GM18870 (cell line): ENCODE results near the gene C1orf122.
A peak's percentile ranks its signal among the peaks of the same experiment; 100 is the strongest.

Experiments
- ATAC-seq: cut with Tn5 transposase; IDR thresholded peaks from one replicate; pipeline ENCODE4 v1.9.1; 2021; ENCODE audit warnings: moderate library complexity; ENCODE audit not compliant: unreplicated experiment

Gene C1orf122

DNA sequence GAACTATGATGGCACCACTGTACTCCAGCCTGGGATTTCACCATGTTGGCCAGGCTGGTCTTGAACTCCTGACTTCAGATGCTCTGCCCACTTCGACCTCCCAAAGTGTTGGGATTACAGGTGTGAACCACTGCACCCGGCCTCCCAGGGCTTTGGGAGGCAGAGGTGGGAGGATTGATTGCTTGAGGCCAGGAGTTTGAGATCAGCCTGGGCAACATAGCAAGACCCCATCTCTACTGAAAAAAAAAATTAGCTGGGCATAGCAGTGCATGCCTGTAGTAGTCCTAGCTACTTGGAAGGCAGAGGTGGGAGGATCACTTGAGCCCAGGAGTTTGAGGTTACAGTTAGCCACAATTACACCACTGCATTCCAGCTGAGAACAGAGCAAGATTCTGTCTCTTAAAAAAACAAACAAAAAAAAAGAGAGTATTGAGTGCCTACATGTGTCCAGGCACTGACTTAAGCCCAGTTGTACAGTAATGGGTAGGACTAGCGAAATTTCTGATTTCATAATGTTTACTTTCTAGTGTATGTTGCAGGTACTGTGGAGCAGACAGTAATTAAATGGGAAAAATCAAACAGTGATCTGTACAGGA, 9.7 kb upstream of the C1orf122 start:
- ATAC-seq, result no peak

DNA sequence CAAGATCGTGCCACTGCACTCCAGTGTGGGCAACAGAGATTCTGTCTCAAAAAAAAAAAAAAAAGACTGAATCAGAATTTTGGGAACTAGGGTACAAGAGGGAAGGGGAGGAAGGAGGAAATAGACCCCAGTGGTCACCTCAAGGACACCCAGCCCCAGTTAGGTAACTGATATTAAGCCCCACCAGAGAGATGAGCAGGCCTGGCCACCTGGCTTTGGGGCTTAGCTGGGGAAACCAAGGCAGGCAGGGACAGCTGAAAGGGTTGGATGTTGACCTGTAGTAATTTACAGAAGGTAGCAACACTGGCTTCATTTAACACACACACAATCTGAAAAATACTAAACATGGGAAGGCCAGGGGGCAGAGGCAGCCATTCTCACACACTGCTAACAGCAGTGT, 5.2 kb upstream of the C1orf122 start:
- ATAC-seq, result no peak

DNA sequence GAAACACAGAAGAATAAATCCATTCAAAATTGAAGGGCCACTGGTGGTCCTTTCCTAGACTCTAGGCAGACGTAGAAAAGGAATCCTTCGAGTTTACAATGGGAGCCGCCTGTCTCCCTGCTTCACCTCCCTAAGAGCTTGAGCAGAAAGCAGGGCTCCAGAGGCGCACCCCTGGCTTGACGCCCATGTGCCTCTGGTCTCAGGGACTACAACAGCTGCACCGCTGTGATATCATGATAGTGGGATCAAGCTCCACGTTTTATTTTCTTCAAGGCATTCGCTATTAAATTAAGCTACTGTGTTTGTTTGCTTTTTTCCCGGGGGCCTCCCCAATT, 403 bp upstream of the C1orf122 start:
- no peak for ATAC-seq

DNA sequence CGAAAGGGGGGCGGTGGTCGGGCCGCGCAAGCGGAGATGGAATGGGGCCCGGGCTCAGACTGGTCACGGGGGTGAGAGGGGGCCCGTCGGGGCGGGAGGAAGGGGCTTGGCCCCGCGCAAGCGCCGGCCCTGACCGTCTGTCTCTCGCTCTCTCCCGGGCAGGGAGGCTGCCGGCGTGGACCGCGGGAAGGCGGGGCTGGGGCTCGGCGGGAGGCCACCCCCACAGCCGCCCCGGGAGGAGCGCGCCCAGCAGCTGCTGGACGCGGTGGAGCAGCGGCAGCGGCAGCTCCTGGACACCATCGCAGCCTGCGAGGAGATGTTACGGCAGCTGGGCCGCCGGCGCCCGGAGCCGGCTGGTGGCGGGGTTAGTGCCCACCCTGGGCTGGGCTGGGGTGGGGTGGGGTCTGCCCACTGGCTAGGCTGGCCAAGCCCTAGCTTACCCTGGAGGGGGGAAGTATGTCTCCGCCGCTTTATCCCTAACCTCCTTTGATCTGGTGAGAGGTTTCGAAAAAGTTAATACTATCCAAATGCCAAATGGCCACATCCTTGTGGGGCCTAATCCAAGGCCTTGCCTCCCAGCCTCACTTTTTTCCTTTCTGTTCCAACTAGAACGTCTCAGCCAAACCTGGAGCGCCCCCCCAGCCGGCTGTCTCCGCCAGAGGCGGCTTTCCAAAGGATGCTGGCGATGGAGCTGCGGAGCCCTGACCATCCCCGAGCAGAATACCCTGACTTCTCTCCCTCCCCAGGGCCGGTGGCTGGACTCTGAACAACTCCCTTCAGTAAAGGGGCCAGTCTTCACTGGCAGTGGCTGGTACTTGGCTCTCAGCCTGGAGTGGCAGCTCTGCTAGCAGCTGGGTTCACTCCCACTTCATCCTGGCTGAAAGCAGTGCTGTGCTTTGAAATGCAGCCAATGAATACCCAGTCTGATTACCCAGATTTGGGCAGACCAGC, 1.1 kb downstream of the C1orf122 start:
- ATAC-seq, result peak; percentile 15

DNA sequence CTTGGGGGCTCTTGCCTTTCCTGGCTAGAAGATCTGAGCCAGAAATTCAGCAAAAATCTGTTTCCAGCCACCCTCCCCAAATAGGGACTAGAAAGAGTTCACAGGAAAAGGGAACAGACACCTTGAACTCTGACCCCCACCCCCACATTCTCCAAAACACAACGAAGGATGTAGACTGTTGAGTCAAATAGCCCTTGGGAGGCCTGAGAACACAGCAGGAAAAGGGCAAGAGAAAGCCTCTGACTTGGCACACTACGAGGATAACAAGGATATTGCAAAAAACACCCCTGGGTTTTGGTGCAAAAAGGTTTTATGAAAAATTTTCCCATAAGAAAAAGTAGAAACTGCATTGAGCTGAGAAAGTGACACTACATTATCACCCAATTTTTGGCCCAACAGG, 2.4 kb downstream of the C1orf122 start:
- ATAC-seq, result no peak

DNA sequence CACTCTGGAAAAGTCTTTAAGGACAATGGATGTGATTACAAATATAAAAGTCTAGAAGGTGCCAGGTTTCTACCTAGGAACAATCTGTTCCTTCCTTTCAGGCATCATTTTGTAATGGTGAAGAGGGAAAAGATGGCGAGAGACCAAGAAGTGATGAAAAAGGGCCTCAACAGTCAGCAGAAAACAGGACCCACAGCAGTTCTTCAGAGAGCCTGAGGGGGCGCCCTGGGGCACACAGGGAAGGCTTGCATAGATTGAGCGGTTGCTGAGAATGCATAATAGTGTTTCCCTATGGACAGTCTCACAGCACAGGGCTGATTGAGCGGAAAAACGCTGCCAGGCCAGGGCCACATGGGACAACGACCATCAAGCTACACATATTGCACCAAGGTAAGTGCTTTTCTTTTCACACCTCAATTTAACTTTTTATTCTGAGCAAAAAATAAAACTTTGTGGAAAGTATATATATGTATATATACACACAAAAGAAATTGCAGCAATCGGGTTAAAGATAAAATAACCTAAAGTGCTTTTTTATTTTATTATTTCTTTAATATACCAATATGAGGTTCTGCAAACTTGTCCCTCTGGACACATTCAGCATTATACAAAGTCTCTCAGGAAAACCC, 3.6 kb downstream of the C1orf122 start:
- ATAC-seq, result no peak

DNA sequence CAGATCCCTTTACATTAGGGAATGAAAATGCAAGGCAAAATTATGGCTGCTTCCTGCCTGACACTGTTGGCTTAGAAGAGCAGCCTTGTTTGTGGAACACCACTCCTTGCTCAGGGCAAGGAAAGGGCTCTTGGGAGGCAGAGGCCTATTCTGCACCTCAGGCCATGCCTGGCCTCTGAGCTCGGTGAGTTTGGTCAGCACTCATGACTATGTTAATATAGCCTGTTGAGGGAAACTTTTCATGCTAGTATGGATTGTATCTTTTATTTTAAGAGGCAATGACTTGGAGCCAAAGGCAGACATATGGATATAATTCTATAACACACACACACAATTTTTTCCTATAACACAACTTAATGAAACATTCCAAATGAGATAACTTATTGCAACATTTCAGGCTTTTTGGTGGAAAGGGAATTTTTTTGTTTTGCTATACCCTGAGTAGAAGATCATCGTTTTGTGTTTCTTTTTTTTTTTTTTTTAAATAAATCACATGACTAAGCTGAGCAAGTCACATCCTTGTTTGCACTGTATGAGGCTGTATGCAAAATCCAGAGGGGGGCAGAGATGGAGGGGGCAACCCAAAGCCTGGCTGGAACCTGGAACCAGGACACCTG, 6.0 kb downstream of the C1orf122 start:
- ATAC-seq, result no peak

DNA sequence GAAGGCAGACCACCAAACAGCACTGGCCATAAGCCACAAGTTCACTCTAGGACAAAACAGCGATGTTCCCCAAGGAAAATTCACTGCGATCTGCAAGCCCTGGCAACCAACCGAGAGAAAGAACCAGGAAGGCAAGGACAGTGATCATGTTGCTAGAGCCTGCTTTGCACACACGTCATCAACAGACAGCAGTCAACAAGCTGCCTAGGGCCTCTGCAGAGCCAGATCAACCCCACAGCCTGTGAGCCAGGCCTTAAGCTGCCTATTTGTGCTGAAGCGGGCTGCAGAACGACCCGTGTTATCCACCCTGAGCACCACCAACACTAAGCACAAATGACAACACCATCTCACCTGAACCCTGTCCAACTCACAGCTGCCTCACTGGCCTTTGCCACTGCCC, 6.7 kb downstream of the C1orf122 start:
- ATAC-seq, result no peak

DNA sequence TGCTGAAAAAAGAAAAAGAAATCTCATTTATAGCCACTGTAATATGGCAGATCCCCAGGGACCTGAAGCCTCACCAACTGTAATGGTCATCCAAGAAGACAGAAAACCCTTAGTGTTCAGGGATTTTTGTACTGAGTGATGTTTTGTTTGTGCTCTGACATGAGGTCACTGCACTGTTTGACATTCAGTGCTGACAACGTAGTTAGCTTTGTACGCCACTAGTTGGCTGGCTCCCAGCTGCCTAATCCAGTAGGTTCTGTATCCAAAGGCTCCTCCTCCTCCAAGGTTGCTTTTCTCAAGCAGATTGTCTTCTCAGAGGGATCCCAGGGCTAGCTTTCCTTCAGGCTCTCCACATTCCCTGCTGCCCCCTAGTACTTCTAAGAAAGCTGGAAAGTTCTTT, 9.9 kb downstream of the C1orf122 start:
- ATAC-seq, result no peak

DNA sequence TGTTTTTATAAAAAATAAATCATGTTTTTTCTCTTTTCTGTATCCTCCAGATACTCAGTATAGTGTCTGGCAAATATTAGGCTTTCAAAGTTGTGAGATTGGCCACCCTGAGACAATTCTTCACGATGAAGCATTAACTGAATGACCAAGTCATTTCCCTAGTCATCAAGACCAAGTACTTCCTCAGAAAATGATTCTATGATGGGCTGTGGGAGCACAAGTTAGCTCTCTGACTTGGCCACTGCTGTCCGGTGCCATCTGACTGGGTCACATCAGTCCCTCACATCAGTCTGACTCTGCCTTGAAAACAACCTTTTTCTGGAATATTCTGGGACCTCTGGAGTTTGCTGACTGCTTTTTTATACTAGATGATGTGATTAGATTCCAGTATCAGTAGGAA, 13.9 kb downstream of the C1orf122 start:
- no peak for ATAC-seq

DNA sequence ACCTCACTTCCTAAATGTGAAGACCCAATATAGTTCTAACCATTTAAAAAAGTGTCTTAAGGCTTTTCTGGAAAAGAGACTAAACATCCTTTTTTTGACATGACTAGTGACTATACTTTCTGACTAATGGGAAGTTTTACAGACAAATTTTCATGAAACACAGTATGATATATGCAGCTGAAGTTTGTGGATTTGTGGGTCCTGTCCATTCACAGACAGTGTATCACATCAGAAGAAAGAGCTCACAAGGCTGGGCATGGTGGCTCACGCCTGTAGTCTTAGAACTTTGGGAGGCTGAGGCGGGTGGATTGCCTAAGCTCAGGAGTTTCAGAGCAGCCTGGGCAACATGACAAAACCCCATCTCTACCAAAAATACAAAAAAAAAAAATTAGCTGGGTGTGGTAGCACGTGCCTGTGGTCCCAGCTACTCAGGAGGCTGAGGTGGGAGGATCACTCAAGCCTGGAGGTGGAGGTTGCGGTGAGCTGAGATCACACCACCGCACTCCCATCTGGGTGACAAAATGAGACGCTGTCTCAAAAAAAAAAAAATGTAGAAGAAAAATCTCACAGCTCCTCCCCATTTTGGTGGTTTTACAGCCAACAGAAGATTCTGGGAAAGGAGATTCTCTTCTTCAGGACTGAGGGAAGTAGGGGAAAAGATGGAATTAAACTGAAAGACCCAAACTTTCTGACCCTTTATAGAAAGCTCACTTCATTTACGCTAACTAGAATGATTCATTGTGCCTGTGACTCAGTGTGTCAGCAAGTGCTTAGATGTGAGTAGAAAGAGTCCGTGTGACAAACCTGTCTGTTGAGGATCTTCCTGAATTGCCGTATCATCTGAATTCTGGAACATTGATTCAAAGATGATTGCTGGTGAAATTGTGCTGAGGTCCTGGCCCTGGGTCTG, 15.6 kb downstream of the C1orf122 start:
- no peak for ATAC-seq

DNA sequence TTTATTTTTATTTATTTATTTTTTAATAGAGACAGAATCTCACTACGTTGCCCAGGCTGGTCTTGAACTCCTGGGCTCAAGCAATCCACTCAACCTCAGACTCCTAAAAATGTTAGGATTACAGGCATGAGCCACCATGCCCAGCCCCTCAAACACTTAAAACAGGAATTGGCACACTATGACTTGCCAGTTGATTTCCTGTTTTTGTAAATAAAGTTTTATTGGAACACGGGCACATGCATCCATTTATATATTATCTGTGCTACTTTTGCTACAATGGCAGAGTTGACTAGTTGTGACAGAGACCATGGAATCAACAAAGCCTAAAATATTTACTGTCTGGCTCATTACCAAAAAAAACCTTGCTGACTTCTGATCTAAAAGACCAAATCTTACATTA, 16.4 kb downstream of the C1orf122 start:
- ATAC-seq, result no peak

DNA sequence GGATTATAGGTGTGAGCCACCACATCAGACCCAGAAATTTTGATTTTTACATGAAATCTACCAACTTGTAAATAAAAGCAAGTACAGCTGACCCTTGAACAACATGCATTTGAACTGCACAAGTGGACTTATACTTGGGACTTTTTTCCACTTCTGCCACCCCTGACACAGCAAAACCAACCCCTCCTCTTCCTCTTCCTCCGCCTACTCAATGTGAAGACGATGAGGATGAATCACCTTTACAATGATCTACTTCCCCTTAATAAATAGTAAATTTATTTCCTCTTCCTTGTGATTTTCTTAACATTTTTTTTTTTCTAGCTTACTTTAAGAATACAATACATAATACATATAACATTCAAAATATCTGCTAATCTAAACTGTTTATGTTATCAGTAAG, 17.9 kb downstream of the C1orf122 start:
- no peak for ATAC-seq

DNA sequence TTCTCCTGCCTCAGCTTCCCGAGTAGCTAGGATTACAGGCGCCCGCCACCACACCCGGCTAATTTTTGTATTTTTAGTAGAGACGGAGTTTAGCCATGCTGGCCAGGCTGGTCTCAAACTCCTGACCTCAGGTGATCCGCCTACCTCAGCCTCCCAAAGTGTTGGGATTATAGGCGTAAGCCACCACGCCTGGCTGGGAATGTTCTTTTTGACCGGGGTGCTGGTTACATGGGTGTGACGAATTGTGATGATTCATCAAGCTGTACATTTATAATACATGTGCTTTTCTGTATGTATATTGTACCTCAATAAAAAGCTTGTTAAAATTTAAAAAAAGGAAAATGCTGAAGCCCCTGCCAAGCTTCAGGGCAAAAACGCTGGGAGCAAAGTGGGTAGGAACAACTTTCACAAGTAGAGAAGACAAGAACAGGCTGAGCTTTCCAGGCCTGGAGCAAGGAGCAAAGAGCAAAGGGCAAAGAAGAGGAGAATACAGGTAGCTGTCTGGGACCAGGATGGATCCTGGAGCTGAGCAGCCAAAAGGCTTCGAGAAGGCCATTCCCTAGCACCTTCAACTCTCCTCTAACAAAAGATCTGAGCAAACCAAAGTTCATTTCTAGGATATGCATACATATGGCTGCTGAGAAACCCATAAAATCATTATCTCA, 21.0 kb downstream of the C1orf122 start:
- no peak for ATAC-seq

DNA sequence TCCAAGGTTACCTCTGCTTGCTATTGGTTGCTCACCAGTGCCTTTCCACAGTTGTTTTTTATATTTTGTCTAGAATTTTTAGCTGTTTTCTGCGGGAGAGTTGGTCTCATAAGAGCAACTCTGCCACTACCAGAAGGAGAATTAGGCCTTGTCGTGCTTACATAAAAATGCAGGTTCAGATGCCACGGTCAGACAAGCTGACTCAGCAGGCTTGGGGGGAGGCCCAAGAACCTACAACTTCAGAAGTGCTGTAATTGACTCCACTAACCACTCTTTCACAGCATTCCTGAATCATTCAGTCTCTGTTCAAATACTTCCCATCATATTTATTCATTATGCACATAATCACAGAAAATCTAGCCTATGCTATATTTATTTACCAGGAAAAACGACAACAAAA, 23.5 kb downstream of the C1orf122 start:
- ATAC-seq, result no peak

DNA sequence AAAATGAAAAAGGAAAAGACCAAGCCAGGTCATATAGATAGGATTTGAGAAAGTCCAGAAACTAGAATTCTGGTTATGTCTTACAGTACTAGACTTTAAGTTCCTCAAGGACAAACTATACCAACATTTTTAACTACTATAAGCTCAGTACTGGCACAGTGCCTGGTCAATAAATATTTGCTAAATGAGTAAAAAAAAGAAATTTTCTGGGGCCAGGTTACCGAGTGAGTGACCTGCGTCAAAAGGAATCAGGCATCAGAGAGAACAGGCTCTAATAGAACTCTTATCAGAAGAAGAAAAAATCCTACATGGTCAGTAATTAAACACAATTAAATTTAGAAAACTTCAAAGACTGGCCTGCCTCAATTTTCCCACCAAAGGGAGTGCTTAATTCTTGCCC, 24.2 kb downstream of the C1orf122 start:
- no peak for ATAC-seq

DNA sequence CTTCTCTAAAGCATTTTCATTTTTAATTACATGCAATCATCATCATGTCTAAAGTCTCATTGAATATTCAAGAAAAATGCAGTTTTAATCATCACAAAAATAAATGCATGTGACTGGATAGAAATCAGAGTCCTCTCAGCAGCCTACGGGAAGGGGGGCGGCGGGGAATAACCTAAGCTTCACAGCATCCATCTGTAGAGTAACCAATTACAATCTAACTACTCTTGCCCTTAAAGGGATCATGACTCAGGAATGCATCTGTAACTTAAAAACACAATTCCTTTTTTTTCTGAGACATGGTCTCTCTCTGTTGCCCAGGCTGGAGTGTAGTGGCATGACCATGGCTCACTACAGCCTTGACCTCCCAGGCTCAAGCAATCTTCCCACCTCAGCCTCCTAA, 29.2 kb downstream of the C1orf122 start:
- no peak for ATAC-seq

DNA sequence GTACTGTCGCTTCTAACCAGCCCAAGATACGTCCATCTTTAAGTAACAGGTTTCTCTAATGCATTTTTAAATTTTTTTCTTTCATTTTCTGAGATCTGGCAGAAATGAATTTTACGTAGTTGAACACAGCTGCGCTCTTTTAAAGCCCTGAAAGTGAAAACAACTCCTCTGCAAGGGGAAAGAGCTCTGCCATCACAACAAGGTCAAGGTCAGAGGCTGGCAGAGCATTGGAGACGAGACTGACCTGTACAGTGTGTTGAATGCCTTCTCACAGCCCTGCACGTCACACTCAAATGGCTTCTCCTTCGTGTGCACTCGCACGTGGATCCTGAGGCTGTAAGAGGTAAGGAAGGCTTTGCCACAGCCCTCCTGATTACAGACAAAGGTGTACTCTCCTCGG, 32.1 kb downstream of the C1orf122 start:
- ATAC-seq, result no peak

DNA sequence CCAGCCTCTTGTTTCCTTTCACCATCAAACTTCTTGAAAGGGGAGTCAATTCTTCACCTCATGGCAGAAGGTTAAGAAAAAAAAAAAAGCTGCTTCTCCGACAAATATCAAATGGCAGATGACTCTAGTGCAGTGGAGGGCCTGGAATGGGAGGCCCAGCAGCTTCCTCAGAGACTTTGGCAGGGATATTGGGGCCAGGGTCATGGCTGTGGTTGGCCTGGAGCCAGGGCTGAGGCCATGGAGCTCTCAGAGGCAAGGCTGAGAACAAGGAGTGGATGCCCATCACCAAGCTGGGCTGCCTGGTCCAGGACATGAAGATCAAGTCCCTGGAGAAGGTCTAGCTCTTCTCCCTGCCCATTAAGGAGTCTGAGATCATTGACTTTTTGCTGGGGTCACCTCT, 33.1 kb downstream of the C1orf122 start:
- no peak for ATAC-seq

DNA sequence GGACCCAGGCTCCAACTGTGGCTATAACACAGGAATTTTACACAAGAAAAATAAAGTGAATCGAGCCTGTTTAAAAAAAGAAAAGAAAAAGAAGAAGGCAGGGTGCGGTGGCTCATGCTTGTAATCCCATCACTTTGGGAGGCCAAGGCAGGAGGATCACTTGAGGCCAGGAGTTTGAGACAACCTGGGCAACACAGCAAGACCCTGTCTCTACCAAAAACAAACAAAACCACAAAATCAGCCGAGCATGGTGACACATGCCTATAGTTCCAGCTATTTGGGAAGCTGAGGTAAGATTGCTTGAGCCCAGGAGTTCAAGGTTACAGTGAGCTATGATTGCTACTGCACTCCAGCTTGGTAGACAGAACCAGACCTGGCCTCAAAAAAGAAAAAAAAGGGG, 34.1 kb downstream of the C1orf122 start:
- no peak for ATAC-seq
